CD4-positive, alpha-beta T cell treated with Interferon alpha-2 for 1 hour (primary cell): Measurements from ENCODE around the gene MBD5.

Source experiments
- DNase-seq, 2 donors: peaks; one replicate each; pipeline ENCODE4 v3.0.0-alpha.2; 2020 to 2022

MBD5 gene

DNA sequence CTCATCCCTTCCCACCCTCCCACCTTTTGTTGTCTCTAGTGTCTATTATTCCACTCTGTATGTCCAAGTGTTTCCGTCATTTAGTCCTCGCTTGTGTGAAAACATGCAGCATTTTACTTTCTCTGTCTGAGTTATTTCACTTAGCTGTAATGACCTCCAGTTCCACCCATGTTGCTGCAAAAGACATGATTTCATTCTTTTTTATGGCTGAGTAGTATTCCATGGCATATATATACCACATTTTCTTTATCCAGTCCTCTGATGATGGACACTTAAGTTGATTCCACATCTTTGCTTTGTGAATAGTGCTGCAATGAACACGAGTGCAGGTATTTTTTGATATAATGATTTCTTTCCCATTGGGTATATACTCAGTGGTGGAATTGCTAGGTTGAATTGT is 296.7 kb downstream of the MBD5 start:
- DNase-seq, result no peak

DNA sequence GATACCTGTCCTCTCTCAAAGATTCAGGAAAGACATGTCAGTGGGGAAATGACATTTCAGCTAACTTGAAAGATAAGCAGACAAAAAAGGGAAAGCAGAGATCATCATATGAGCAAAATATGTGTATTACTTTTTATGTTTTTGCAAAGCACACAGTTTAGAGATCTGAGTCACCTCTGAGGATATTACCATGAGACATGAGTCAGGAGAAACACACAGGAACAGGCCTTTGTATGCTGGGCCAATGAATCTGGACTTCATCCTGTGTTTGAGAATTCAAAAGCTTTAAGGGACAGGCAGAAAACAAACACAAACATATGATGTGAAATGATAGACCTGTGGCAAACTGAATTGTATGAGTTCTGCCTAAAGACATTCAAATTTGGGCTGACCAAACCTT is 317.6 kb downstream of the MBD5 start:
- no peak for DNase-seq

DNA sequence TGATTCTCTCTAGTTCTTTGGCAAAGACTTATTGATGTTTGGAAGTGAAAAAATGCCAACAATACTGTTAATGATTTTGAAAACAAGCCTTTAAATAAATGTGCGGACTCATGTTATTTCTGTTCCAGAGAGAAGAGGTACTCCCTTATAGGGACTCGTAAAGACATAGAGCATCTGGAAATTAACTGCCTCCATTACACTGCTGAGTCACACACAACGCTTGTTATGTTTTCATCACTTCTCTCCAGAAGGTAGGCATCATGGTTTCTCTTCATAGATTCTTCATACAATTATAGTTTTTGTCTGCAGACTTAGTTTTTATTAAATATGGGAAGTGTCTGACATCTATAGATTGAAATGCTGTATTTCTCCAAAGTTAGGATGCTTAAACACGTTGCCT is 321.2 kb downstream of the MBD5 start:
- no peak for DNase-seq

DNA sequence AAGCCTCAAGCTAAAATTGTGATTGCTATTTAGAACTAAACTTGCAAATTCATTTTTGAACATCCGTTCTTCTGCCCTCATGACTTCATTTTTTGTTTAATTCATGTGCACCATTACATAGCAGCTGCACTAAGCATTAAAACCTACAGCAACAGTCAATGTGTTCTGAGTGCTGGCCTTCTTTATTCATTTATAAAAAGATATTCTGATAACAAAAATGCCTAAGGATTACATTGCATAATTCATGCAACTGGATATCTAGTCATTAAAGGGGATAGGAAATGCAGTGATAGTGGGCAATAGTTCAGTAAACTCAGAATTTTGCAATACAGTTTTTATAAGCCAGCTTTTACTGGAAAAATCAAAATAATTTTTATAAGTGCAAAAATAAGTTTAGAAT is 329.3 kb downstream of the MBD5 start:
- no peak for DNase-seq

DNA sequence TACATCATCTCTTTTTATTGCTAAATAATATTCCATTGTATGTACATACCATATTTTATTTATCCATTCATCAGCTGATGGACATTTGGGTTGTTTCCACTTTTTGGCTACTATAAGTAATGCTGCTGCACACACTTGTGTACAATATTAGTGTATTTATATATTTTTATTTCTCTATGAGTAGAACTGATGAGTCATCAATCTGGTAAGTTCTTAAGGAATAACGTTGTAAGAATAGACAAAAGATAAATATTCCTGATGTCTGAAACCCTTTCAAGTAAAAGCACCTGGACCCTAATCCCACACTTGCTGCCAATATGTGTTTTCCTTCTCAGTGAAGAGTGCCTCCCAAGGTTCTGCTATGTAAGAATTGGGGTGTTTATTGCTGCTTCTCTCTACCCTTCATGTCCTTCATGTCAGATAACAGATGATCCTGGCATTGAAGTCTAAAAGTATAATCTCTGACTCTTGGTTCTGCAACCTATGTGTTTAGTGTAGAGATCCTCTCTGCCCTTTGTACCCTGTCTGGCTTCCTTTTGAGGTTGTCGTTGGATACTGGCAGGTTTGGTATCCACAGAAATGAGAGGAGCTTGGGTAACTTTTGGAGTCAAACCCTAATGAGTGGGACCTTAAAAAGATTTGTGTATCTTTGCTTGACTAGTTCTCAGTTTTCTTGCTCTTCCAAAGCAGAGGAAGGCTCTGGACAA is 330.7 kb downstream of the MBD5 start:
- DNase-seq, result no peak

DNA sequence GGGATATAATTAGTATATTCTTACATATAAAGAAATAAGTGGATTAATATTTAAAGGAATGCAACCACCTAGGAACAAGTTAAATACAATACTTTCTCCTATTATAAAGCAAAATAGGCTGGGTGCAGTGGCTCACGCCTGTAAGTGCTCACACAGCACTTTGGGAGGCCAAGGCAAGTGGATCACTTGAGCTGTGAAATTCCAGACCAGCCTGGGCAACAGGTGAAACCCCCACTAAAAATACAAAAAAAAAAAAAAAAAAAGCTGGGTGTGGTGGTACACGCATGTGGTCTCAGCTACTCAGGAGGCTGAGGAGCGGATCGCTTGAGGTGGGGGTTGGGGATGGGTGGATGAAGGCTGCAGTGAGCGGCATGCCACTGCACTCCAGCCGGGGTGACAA is 337.5 kb downstream of the MBD5 start:
- no peak for DNase-seq

DNA sequence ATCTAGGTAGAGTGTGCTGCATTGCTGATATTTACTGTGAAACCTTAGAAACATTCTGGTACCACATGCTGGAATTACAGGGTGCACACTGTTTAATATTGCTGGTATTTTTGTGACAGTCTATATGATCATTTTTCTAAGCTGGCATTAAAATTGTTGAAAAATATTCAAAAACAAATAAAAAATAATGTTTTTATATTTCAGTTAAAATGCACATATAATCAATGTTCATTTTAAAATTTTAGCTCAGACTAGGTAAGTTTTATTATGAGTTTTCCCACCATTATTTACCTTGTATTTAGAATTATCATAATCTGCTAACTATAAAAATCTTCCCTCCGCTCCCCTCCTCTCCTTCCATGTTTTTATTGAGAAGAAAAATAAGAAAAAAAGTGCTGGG is 339.8 kb downstream of the MBD5 start:
- DNase-seq, result no peak

DNA sequence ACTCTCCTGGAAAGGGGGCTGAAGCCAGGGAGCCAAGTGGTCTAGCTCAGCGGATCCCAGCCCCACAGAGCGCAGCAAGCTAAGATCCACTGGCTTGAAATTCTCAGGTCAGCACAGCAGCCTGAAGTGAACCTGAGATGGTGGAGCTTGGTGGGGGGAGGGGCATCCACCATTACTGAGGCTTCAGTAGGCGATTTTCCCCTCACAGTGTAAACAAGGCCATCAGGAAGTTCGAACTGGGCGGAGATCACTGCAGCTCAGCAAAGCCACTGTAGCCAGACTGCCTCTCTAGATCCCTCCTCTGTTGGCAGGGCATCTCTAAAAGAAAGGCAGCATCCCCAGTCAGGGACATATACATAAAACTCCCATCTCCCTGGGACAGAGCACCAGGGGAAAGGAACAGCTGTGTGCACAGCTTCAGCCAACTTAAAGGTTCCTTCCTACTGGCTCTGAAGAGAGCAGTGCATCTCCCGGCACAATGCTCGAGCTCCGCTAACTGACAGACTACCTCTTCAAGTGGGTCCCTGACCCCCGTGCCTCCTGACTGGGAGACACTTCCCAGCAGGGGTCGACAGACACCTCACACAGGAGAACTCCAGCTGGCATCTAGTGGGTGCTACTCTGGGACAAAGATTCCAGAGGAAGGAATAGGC is 341.4 kb downstream of the MBD5 start:
- no peak for DNase-seq

DNA sequence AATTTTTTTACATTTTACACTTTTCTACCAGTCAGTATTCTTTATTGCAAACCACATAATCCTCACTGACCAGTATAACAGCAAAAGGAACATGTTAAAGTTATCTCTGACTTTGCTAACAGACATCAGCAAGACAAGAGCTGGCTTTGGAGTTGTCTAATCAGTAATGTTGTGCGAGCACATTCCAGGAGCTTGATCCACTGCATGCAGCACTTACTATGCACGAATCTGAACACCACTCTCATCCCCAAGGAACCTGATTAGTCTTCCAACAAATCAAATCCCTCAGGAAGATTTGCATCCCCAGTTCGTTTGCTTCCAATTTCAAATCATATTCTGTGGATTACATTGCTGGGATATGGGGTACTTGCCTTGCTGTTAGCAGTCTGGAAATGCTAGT is 354.3 kb downstream of the MBD5 start:
- no peak for DNase-seq

DNA sequence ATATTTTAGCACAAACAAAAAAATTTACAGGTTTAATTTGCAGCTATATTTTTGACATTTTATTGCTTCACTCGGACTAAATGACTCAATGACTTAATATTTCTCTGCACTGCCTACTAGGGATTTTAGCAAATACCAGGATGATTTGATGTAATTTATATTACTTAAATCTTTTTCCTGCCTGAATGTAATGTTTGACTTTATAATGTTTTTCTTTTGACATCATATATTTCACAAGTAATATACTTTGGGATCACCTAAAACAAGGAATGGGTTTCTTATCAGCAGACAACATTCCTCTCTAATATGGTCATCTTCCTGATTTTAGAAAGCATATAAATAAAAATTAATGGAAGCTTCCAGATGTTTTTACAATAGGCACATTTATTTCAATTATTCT is 370.4 kb downstream of the MBD5 start:
- no peak for DNase-seq

DNA sequence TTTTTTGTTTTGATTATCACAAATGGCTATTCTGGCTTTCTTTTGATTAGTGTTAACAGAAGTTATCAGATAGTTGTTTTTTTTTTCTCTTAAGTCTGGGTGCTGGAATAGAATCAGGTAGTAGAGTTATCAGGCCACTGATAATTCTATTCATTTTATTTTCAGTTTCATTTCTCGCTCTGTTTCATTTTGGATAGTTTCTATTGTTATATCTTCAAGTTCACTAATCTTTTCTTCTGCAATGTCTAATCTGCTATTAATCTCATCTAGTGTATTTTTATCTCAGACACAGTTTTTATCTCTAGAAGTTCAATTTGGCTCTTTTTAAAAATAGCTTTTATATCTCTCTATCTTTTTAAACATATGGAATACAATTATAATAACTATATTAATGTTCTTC is 381.9 kb downstream of the MBD5 start:
- DNase-seq, result no peak

DNA sequence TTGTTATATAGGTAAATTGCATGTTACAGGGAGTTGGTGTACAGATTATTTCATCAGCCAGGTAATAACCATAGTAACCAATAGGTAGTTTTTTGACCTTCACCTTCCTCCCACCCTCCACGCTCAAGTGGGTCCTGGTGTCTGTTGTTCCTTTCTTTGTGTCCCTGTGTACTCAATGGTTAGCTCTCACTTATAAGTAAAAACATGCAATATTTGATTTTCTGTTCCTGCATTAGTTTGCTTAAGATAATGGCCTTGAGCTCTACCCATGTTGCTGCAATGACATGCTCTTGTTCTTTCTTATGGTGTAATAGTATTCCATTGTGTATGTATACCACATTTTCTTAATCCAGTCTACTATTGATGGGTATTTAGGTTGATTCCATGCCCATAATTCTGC is 390.0 kb downstream of the MBD5 start:
- no peak for DNase-seq

DNA sequence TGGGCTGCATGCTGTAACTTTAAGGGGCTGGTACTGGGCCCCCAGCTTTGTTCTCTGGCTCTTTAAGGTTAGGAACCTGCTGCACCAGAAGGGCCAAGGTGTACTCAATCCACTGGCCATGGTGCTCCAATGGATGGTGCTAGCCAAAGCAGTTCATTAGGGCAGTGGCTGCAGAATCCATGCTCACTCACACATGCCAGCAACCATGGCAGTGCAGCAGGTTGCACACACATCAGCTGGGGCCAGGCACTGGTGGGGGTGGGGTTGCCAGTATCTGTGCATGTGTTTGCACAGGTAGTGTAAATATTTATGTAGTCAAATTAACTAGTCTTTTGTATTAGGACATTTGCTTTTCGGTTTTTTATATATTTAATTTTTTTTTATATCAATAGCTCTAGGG is 395.4 kb downstream of the MBD5 start:
- DNase-seq, result no peak

DNA sequence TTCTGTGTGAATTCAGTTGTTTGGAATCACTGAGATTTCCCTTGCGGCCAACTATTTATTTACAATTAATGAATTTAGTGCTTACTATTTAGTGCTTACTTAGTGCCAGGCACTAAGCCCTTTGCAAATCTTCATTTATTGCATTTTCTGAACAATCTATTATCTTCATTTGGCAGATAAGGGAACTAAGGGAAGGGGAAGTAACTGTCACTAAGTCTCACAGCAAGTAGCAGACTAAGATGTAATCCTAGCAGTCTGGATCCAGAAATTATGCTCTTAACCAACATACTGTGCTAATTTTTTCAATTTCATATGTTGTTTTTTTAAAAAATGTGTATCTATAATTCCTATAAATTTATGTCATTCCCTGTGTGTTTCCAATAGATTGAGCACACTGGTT is 409.2 kb downstream of the MBD5 start:
- no peak for DNase-seq

DNA sequence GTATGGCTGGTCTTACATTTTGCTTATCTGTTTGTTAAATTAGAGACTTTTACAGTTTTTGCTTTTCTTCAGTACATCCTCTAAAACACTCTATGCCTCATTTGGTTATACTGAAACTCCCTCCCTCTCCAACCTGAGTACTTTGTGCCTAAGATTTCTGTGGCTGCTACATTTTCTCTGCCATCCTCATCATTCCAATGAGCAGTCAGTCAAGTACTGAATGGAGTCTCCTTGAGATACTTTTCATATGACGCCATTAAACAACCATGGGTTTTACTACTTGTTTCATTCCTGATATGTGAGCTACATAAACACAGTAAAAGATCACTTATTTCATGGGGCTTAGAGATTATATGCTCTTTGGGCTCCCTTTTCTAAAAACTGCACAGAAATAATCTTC is 427.0 kb downstream of the MBD5 start:
- no peak for DNase-seq

DNA sequence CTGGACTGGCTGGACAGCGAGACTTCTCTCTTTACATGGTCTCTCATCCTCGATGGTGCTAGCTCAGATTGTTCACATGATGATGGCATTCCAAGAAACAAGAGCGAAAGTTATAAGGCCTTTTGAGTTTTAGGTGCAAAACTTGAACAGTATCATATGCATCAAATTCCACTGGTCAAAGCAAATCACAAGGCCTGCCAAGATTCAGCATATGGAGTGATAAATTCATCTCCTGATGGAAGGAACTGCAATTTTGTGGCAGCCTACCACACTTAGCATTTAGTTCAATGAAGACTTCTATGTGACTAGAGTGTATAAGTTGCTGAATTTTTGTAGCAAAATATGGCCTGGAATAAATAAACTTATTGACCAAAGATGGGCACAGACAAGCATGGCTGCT is 429.6 kb downstream of the MBD5 start:
- DNase-seq, result no peak

DNA sequence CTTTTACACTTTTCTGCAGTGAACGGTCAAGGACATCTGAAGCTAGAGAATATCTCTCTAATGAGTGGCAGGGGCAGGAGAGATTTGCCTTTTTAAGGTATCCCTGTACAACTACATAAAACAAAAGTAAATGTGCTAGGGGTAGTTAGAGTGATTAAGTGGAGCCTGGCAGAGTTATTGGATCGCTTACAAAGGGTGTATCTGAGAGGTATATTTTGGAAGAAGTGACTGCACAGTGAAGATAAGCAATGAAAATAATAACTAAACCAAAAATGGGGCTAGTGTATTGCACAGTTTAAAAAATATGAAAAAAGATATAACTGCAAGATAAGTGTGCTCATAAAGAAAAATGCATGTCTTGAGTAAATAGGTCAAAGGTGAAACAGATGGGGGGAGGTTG is 430.2 kb downstream of the MBD5 start:
- no peak for DNase-seq

DNA sequence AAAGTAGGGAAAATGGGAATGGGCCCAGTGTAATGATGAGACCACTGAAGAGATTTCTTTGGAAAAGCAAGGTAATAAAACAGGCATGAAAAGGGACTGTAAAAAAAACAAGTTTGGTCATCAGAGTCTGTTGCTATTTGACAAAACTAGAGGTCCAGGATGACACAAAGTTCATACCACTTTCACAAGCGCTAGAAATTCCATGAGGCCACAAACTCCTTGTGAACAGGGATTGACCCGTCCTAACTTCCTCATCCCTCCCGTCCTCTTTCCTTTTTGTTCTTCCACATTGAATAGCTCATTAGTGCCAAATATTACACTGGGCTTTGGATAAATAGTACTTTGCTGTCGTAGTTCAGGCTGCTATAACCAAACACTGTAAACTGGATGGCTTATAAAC is 434.9 kb downstream of the MBD5 start:
- DNase-seq, result no peak

DNA sequence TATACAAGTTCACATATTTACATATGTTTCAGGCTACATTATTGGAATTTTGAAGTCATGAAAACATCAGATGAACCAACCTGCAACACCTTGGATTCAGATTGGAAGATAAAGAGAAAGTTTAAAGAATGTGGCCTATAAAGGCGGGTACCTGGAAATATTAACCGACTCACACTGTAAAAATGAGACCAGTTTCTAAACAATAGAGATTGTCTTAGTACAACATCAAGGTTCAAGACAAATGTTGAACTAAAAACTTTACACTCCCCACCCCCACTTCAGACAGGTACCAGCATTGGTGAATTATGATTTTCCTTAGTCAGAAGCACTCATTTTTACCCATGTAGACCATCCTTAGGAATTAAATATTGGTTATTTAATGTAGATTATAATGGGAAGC is 437.3 kb downstream of the MBD5 start:
- DNase-seq, result no peak

DNA sequence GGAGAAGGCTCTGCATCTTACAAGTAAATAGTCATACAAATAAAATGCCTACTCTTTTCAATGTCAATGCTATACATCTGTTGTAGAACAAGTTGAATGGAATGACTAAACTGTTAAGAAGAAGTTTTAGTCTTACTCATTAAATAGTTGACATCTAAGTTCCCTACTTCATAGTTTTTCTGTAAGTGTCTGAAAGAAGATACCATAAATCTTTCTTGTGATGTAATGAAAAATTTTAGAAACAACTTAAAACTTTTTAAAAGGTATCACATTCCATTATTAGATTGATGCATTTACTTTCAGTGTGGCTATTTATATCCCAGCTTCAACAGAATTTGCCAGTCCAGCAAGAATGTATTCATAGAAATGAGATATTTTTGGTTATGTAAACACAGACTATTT is 438.5 kb downstream of the MBD5 start:
- no peak for DNase-seq

DNA sequence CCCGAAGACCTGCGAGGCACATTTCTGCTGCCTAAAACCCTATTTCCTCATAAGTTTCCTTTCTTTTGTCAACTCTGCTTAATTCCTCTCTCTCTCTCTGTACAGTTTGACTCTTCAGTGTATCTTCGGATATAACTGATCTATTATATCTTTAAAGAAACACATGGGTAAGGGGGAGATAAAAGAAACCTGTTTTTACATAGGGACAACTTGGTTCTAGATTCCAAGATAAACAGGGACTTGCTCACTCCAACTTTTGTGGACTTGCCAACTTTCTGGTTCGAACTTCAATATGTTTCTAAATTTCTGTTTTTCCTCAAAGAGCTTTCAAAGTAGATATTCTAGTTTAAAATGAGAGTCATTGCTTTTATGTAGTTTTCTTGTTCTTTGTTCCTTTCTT is 441.0 kb downstream of the MBD5 start:
- no peak for DNase-seq

DNA sequence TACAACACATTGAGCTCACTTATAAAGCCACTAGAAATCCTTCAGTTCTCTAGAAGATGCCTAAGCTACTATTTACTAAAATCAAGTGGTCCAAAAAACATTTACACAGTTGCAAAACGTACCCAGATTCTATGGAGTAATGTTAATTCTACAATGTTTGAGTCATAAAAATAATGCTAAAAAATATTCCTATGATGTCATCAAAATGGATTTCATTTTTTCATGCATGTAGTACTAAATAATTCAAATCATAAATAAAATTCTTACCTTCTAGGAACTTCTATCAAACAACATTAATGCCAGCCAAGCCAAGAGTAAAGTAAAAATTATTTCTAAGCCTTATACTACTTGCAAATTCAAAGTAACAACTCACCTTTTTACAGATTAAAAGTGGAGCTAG is 454.7 kb downstream of the MBD5 start:
- DNase-seq, result no peak

DNA sequence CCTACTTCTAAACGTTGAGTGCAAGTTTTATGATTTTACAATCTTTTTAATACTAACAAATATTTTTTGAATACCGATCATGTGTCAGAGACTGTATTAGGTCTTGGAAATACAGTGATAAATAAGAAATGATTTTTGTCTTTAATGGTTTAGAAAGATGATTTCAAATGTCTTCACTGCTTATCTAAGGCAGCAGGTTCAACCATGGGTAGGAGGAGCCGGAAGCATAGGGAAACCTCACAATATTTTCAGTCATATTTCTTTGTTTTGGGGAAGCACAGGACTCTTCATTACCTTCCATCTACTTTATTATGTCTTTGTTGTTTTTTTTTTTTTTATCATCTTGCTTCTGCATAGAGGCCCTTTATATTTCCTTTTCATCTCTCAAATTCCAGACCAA is 458.5 kb downstream of the MBD5 start:
- DNase-seq, result no peak

DNA sequence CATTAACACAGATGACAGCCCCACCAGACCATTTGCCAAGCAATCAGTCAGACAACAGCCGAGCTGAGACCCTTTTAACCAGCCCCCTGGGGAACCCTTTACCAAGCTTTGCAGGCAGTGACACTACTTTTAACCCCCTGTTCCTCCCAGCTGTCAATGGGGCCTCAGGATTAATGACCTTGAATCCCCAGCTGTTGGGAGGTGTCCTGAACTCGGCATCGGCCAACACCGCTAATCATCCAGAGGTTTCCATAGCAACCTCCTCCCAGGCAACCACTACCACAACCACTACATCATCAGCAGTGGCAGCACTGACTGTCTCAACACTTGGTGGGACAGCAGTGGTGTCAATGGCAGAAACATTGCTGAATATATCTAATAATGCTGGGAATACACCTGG is 462.8 kb downstream of the MBD5 start:
- DNase-seq, result no peak

DNA sequence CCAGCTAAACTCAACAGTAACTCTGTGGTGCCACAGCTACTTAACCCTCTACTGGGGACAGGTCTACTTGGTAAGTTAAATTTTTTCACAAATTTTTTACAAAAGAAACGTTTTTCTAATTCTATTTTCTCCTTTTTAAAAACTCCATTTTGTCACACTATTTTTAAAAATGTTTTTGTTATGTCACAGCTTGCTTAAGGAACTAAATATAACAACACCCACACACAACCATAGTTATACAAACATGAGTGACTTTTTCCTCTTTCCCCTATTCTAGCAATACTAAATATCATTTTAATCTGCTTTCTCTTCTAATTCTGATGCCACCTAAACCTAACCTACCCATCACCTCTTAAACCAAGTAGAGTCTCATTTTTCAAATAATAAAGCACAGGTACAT is 463.2 kb downstream of the MBD5 start:
- DNase-seq, result no peak
